RWPE1 (cell line): ENCODE results near the gene SLC36A2.

ENCODE experiments used
- CTCF ChIA-PET: fragments of 350-600 bp; sonication (Branson Sonifier 250); formaldehyde crosslinking; extraction: SDS; loops from one replicate; lab custom pipeline; 2021; lab: Yijun Ruan, JAX
- POLR2A ChIA-PET: fragments of 400-600 bp; formaldehyde crosslinking; extraction: SDS; loops from one replicate; lab custom pipeline; 2020; ENCODE audit warnings: antibody characterized with exemption; ENCODE audit not compliant: low non-redundant PET; lab: Yijun Ruan, JAX
- DNase-seq: peaks from one replicate; pipeline ENCODE4 v3.0.0; 2012; ENCODE audit warnings: low spot score
- H3K27ac ChIP-seq: fragments of 450-650 bp; 2 replicates; pipeline ENCODE4 v1.5.1; 2017
- CTCF ChIP-seq: fragments of 450-650 bp; conservative IDR thresholded peaks from 2 replicates; pipeline ENCODE4 v1.5.1; 2017; ENCODE audit warnings: low read depth, mild to moderate bottlenecking

Gene SLC36A2

GRCh38 chr5:151295791-151296477, 51.4 kb downstream of the SLC36A2 start:
- ChIA-PET POLR2A (no interaction called here), CTCF (interaction anchor here (0.7 kb wide), 1 partner anchor 694 kb away, joined by 3 read pairs; no protein-coding TSS in a partner anchor)
- H3K27ac ChIP-seq, result no peak overlapping the region
- no peak for DNase-seq
- TF ChIP-seq CTCF, result no peak

GRCh38 chr5:151295138-151295537, 52.2 kb downstream of the SLC36A2 start:
- DNase-seq, result no peak
- no peak for TF ChIP-seq CTCF
- ChIA-PET CTCF (interaction anchor here (0.7 kb wide), 1 partner anchor 694 kb away, joined by 3 read pairs; no protein-coding TSS in a partner anchor), POLR2A (no interaction called here)
- H3K27ac ChIP-seq, result no peak overlapping the region

- TF ChIP-seq CTCF, result no peak
- POLR2A ChIA-PET, result no interaction called here
- CTCF ChIA-PET, result no interaction called here
- no peak overlapping the region for H3K27ac ChIP-seq
- DNase-seq, result no peak
Observed at GRCh38 chr5:151293624-151294023, 53.7 kb downstream of the SLC36A2 start.

GRCh38 chr5:151288180-151288579, 59.2 kb downstream of the SLC36A2 start:
- ChIA-PET POLR2A (no interaction called here), CTCF (interaction anchor here (0.5 to 1.2 kb wide), 7 partner anchors 28 to 700 kb away, joined by 3 to 4 read pairs (median 3); no protein-coding TSS in a partner anchor)
- peak; percentile 83 for DNase-seq
- no peak for TF ChIP-seq CTCF
- H3K27ac ChIP-seq, result no peak overlapping the region

GRCh38 chr5:151286246-151286645, 61.1 kb downstream of the SLC36A2 start:
- POLR2A ChIA-PET, result no interaction called here

GRCh38 chr5:151285683-151286082, 61.7 kb downstream of the SLC36A2 start:
- H3K27ac ChIP-seq, result no peak overlapping the region
- ChIA-PET CTCF (no interaction called here), POLR2A (no interaction called here)
- TF ChIP-seq CTCF, result no peak
- DNase-seq, result no peak

More at GRCh38 chr5:151286246-151286645, 61.1 kb downstream of the SLC36A2 start:
- no peak overlapping the region for H3K27ac ChIP-seq
- no peak for DNase-seq
- no peak for TF ChIP-seq CTCF
- CTCF ChIA-PET, result no interaction called here
